Osteoblast (primary cell): ENCODE data around the gene FAM124A. TPM values are rescaled to one million over a fixed set of nuclear protein-coding genes. Genes with fewer than 3 reads are reported as not detected.

Experiments used
- DNase-seq: peaks from one replicate; pipeline ENCODE4 v3.0.0; 2011; ENCODE audit warnings: low spot score, mixed read lengths; ENCODE audit not compliant: insufficient read length; ENCODE audit errors: missing footprints
- H2AFZ ChIP-seq: 2 replicates; pipeline ENCODE4 v1.6.0; 2011; ENCODE audit warnings: mild to moderate bottlenecking, low read length
- H3K27ac ChIP-seq: 2 replicates; pipeline ENCODE4 v1.5.1; 2011; ENCODE audit warnings: mild to moderate bottlenecking, low read depth, low read length, moderate library complexity
- H3K27me3 ChIP-seq: 2 replicates; pipeline ENCODE4 v1.6.0; 2012; ENCODE audit warnings: mild to moderate bottlenecking, control low read depth, inconsistent platforms, low read length, moderate library complexity; ENCODE audit not compliant: insufficient read depth
- H3K36me3 ChIP-seq: 2 replicates; pipeline ENCODE4 v1.5.1; 2011; ENCODE audit warnings: mild to moderate bottlenecking, low read length, control low read depth, moderate library complexity; ENCODE audit not compliant: insufficient read depth
- H3K4me1 ChIP-seq: 2 replicates; pipeline ENCODE4 v1.5.1; 2011; ENCODE audit warnings: mild to moderate bottlenecking, low read length, control low read depth, moderate library complexity; ENCODE audit not compliant: insufficient read depth
- H3K4me2 ChIP-seq: 2 replicates; pipeline ENCODE4 v1.6.0; 2011; ENCODE audit warnings: mild to moderate bottlenecking, low read length; ENCODE audit not compliant: insufficient read depth
- H3K4me3 ChIP-seq: fragments of 200-600 bp; sonication (generic); 3 replicates; pipeline ENCODE4 v1.5.1; 2012; ENCODE audit warnings: mild to moderate bottlenecking, low read length, inconsistent platforms; ENCODE audit not compliant: insufficient read depth
- H3K79me2 ChIP-seq: 2 replicates; pipeline ENCODE4 v1.6.0; 2012; ENCODE audit warnings: mild to moderate bottlenecking, low read length, control low read depth, inconsistent platforms; ENCODE audit not compliant: insufficient read depth
- H3K9me3 ChIP-seq: 2 replicates; pipeline ENCODE4 v1.5.1; 2011; ENCODE audit warnings: low read depth, low read length, control low read depth
- H4K20me1 ChIP-seq: 2 replicates; pipeline ENCODE4 v1.6.0; 2012; ENCODE audit warnings: mild to moderate bottlenecking, low read length, control low read depth; ENCODE audit not compliant: insufficient read depth
- total RNA-seq: library from RNA; depleted of rRNA; stranded (reverse); fragments of >200 nt; gene quantifications from 2 replicates; pipeline ENCODE4 v1.2.3, GENCODE V29; 2012
- TF ChIP-seq, protein P1 (sequence below): IDR thresholded peaks from 2 replicates; pipeline ENCODE4 v1.5.1; 2011; ENCODE audit warnings: mild to moderate bottlenecking, low read depth, low read length, moderate library complexity; ENCODE audit errors: extremely low read depth

Gene FAM124A
- total RNA-seq, 1 donor, result 1.1 TPM

DNA sequence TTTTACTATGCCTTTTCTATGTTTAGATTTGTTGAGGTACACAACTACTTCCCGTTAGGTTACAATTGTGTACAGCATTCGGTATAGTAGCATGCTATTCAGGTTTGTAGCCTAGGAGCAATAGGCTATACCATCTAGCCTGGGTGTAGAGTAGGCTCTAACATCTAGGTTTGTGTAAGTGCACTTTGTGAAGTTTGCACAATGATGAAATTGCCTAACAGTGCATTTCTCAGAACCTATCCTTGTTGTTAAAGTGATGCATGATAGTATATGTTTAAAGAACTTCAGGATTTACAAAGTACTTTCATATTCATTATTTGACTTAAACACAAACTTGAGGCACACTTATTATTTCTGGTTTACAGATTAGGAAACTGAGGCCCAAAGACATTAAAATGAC, 105.8 kb downstream of the FAM124A start:
- no peak for DNase-seq
- no peaks in the 10 kb centered on the region for H3K36me3 ChIP-seq
- no peak overlapping the region for H3K4me3 ChIP-seq
- H2AFZ ChIP-seq, result no peak overlapping the region
- H3K27ac ChIP-seq, result no peak overlapping the region
- no peaks in the 10 kb centered on the region for H3K79me2 ChIP-seq
- H3K4me1 ChIP-seq, result peaks cover 20% of the 10 kb centered on the region
- TF ChIP-seq, protein P1, sequence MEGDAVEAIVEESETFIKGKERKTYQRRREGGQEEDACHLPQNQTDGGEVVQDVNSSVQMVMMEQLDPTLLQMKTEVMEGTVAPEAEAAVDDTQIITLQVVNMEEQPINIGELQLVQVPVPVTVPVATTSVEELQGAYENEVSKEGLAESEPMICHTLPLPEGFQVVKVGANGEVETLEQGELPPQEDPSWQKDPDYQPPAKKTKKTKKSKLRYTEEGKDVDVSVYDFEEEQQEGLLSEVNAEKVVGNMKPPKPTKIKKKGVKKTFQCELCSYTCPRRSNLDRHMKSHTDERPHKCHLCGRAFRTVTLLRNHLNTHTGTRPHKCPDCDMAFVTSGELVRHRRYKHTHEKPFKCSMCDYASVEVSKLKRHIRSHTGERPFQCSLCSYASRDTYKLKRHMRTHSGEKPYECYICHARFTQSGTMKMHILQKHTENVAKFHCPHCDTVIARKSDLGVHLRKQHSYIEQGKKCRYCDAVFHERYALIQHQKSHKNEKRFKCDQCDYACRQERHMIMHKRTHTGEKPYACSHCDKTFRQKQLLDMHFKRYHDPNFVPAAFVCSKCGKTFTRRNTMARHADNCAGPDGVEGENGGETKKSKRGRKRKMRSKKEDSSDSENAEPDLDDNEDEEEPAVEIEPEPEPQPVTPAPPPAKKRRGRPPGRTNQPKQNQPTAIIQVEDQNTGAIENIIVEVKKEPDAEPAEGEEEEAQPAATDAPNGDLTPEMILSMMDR, result no peak
- H3K27me3 ChIP-seq, result no peaks in the 10 kb centered on the region
- no peaks in the 10 kb centered on the region for H4K20me1 ChIP-seq
- H3K9me3 ChIP-seq, result no peaks in the 10 kb centered on the region
- H3K4me2 ChIP-seq, result no peak overlapping the region

DNA sequence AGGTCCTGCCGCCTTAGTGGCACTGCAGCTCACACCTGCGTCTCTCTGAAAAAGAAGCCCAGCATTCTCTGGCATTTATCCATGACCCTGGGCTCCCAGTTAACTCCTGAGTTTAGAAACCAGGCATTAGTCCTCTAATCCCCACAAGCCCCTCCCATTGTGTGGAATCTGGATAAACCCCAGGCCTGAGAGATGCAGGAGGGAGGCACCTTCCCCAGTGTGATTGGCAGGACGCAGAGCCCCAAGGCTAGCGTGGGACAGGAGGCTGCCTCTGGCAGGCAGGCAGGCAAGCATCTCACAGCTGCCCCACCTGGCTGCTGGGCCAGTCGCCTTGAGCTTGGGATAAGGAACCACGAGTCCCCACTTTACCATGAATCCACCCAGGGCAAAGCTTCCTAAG, 106.3 kb downstream of the FAM124A start:
- H3K9me3 ChIP-seq, result no peaks in the 10 kb centered on the region
- TF ChIP-seq, protein P1, result no peak
- no peaks in the 10 kb centered on the region for H3K79me2 ChIP-seq
- no peaks in the 10 kb centered on the region for H4K20me1 ChIP-seq
- no peak for DNase-seq
- H3K27me3 ChIP-seq, result no peaks in the 10 kb centered on the region
- H3K27ac ChIP-seq, result no peak overlapping the region
- peaks cover 20% of the 10 kb centered on the region for H3K4me1 ChIP-seq
- H2AFZ ChIP-seq, result no peak overlapping the region
- H3K4me3 ChIP-seq, result no peak overlapping the region
- H3K4me2 ChIP-seq, result no peak overlapping the region
- H3K36me3 ChIP-seq, result no peaks in the 10 kb centered on the region

DNA sequence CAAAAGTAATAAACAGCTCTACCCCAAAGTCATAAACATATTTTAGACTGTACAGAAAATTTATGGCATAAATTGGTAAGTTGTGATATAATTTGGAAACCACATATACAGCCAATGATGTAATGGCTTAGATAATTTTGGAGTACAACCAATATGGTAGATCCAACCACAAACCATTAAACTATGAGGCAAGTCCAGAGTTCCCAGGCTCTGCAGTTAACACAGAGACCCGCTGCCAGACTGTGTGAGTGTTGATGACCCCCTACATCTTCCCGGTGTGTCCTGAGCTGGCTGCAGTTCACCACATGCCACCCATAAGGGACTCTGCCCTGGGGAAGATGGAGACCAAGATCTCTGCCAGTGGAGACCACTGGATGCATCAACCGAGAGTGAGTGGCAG, 107.4 kb downstream of the FAM124A start:
- Histone ChIP-seq H3K4me3 (no peak overlapping the region), H3K4me1 (peaks cover 20% of the 10 kb centered on the region), H3K79me2 (no peaks in the 10 kb centered on the region), H4K20me1 (no peaks in the 10 kb centered on the region), H3K27me3 (no peaks in the 10 kb centered on the region), H3K27ac (peak overlapping the region; percentile 71), H3K36me3 (no peaks in the 10 kb centered on the region), H2AFZ (no peak overlapping the region), H3K9me3 (no peaks in the 10 kb centered on the region), H3K4me2 (no peak overlapping the region)
- TF ChIP-seq, protein P1, result no peak
- DNase-seq, result no peak

DNA sequence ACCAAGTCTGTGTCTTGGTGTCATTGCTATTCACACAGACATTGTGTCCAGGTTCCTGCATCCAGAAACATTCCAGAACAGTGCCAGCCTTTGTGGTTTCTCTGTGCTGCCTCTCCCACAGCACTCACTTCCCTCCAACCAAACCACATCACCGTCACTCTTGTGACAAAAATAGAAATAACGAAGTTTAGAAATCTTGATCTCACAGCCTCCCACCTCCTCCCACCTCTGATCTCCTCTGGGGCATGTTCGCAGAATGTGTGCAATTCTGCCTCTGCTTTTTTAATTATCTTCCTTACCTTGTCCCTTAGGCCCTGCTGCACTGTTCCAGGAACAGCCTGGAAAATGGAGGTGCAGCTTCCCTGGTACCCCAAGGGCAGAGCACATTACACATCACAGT, 108.6 kb downstream of the FAM124A start:
- peak overlapping the region; percentile 41 for H3K4me2 ChIP-seq
- peaks cover 20% of the 10 kb centered on the region for H3K4me1 ChIP-seq
- no peaks in the 10 kb centered on the region for H3K36me3 ChIP-seq
- peak; percentile 76 for DNase-seq
- H3K27me3 ChIP-seq, result no peaks in the 10 kb centered on the region
- no peak overlapping the region for H3K4me3 ChIP-seq
- no peak overlapping the region for H2AFZ ChIP-seq
- H3K79me2 ChIP-seq, result no peaks in the 10 kb centered on the region
- no peaks in the 10 kb centered on the region for H4K20me1 ChIP-seq
- TF ChIP-seq, protein P1, result no peak
- H3K9me3 ChIP-seq, result no peaks in the 10 kb centered on the region
- peak overlapping the region; percentile 71 for H3K27ac ChIP-seq
